ENCODE results near the gene MAD1L1. TPM values are rescaled to one million over a fixed set of nuclear protein-coding genes. Genes with fewer than 3 reads are reported as not detected.

MAD1L1 gene
- total and polyA plus RNA-seq, 4 donors, result 12.8 to 20.7 (median 16.5) TPM

DNA sequence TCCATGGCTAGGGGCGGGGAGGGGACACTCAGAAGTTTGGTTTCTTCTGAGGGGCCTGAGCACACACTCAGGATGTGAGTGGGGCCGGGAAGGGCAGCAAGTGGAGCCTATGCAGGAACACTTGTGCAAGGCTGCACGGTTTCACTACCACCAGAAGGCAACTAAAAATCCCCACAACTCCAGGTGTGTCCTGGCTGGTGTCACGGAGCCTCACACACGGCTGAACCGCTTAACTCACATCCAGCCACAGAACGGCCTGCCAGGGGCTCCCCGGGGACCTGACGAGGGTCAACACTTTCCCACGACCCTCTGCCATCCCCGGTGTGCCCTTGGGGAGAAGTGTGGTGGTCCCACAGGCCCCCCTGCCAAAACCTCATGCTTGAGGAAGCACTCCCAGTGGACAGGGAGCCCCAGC lies 388.8 kb downstream of the MAD1L1 start:
- Histone ChIP-seq H3K4me3 (ENCODE audit: low read depth in 1 of 3, low read length in 3 of 3) (no peak overlapping the region), H3K27me3 (ENCODE audit: control insufficient read depth in 4 of 4, insufficient read depth in 4 of 4, low read length in 3 of 4) (no peaks in the 10 kb centered on the region), H3K9ac (ENCODE audit: low read depth in 1 of 2, low read length in 2 of 2) (no peak overlapping the region), H3K4me1 (ENCODE audit: control insufficient read depth in 4 of 4, insufficient read depth in 4 of 4, low read length in 3 of 4) (peaks cover 3 to 14% (median 9%) of the 10 kb centered on the region in 4 donors), H3K27ac (ENCODE audit: low read depth in 1 of 2, low read length in 2 of 2) (no peak overlapping the region), H3K9me3 (ENCODE audit: control insufficient read depth in 4 of 4, low read length in 3 of 4) (no peaks in the 10 kb centered on the region), H3K36me3 (ENCODE audit: control insufficient read depth in 4 of 4, insufficient read depth in 3 of 4, low read depth in 1 of 4, low read length in 3 of 4) (peaks cover 0 to 2% (median 0%) of the 10 kb centered on the region in 4 donors)
- TF ChIP-seq, protein P1, sequence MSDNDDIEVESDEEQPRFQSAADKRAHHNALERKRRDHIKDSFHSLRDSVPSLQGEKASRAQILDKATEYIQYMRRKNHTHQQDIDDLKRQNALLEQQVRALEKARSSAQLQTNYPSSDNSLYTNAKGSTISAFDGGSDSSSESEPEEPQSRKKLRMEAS (IDR thresholded peaks at IDR 0.05), result no peak
- TF ChIP-seq HNF4G (IDR thresholded peaks at IDR 0.05), result no peak
- no peak for TF ChIP-seq NR2F2 (IDR thresholded peaks at IDR 0.05)
- TF ChIP-seq, protein P2, sequence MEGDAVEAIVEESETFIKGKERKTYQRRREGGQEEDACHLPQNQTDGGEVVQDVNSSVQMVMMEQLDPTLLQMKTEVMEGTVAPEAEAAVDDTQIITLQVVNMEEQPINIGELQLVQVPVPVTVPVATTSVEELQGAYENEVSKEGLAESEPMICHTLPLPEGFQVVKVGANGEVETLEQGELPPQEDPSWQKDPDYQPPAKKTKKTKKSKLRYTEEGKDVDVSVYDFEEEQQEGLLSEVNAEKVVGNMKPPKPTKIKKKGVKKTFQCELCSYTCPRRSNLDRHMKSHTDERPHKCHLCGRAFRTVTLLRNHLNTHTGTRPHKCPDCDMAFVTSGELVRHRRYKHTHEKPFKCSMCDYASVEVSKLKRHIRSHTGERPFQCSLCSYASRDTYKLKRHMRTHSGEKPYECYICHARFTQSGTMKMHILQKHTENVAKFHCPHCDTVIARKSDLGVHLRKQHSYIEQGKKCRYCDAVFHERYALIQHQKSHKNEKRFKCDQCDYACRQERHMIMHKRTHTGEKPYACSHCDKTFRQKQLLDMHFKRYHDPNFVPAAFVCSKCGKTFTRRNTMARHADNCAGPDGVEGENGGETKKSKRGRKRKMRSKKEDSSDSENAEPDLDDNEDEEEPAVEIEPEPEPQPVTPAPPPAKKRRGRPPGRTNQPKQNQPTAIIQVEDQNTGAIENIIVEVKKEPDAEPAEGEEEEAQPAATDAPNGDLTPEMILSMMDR (IDR thresholded peaks at IDR 0.05; ENCODE audit: low read depth, low read length, missing input control), result no peak
- no peak for TF ChIP-seq SP1 (IDR thresholded peaks at IDR 0.05)
- TF ChIP-seq TAF1 (conservative IDR thresholded peaks at IDR 0.05), result no peak
- TF ChIP-seq, protein P3, sequence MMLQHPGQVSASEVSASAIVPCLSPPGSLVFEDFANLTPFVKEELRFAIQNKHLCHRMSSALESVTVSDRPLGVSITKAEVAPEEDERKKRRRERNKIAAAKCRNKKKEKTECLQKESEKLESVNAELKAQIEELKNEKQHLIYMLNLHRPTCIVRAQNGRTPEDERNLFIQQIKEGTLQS (IDR thresholded peaks at IDR 0.05), result no peak
- no peak for TF ChIP-seq FOXA2 (IDR thresholded peaks at IDR 0.05)
- TF ChIP-seq EGR1 (IDR thresholded peaks at IDR 0.05; ENCODE audit: low read depth in 2 of 2), result no peak
- TF ChIP-seq JUND (IDR thresholded peaks at IDR 0.05), result no peak
- TF ChIP-seq FOXA1 (IDR thresholded peaks at IDR 0.05), result no peak
- 88% methylated on average over 11 of the region's 11 CpGs for WGBS
- no peak for DNase-seq (ENCODE audit: low spot score)

DNA sequence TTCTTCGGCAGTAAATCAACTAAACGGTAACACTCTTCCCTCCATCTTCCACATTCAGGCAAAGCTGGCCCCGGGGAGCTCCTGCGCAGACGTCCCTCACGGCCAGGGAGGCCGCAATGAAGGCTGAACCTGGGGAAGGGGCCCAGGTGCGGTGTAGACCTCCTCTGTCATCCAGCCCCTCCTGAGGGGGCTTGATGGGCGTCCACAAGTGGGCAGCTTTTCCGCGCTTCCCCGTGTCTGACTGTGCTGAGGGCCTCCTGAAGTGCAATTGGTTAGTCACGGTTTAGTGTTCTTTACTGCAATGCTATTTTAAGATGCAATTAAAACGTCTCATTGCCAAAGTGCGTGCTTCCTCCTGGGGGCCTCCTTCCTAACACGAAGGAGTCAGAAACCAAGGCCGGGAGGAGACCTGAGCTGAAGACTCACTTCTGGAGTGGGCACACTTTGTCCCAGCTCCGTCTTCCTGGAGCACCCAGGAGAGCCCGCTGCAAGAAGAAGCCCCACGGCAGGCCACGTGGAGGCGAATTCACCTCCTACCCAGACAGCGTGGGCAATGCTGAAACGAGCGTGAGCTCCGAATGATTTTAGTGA lies 389.4 kb downstream of the MAD1L1 start:
- Histone ChIP-seq H3K27me3 (ENCODE audit: control insufficient read depth in 4 of 4, insufficient read depth in 4 of 4, low read length in 3 of 4) (no peaks in the 10 kb centered on the region), H3K9me3 (ENCODE audit: control insufficient read depth in 4 of 4, low read length in 3 of 4) (no peaks in the 10 kb centered on the region), H3K4me1 (ENCODE audit: control insufficient read depth in 4 of 4, insufficient read depth in 4 of 4, low read length in 3 of 4) (peaks cover 3 to 14% (median 9%) of the 10 kb centered on the region in 4 donors), H3K36me3 (ENCODE audit: control insufficient read depth in 4 of 4, insufficient read depth in 3 of 4, low read depth in 1 of 4, low read length in 3 of 4) (peaks cover 0 to 2% (median 0%) of the 10 kb centered on the region in 4 donors), H3K9ac (ENCODE audit: low read depth in 1 of 2, low read length in 2 of 2) (no peak overlapping the region), H3K4me3 (ENCODE audit: low read depth in 1 of 3, low read length in 3 of 3) (no peak overlapping the region), H3K27ac (ENCODE audit: low read depth in 1 of 2, low read length in 2 of 2) (no peak overlapping the region)
- TF ChIP-seq, protein P2 (IDR thresholded peaks at IDR 0.05; ENCODE audit: low read depth, low read length, missing input control), result no peak
- TF ChIP-seq HNF4G (IDR thresholded peaks at IDR 0.05) (no peak), TAF1 (conservative IDR thresholded peaks at IDR 0.05) (no peak), GABPA (IDR thresholded peaks at IDR 0.05 in 1 of 2, conservative IDR thresholded peaks at IDR 0.05 in 1 of 2) (no peak), FOXA1 (IDR thresholded peaks at IDR 0.05) (no peak), NR2F2 (IDR thresholded peaks at IDR 0.05) (no peak), HNF4A (conservative IDR thresholded peaks at IDR 0.05) (no peak), EGR1 (IDR thresholded peaks at IDR 0.05; ENCODE audit: low read depth in 2 of 2) (no peak), FOXA2 (IDR thresholded peaks at IDR 0.05) (no peak), YY1 (IDR thresholded peaks at IDR 0.05) (no peak)
- TF ChIP-seq, protein P4, sequence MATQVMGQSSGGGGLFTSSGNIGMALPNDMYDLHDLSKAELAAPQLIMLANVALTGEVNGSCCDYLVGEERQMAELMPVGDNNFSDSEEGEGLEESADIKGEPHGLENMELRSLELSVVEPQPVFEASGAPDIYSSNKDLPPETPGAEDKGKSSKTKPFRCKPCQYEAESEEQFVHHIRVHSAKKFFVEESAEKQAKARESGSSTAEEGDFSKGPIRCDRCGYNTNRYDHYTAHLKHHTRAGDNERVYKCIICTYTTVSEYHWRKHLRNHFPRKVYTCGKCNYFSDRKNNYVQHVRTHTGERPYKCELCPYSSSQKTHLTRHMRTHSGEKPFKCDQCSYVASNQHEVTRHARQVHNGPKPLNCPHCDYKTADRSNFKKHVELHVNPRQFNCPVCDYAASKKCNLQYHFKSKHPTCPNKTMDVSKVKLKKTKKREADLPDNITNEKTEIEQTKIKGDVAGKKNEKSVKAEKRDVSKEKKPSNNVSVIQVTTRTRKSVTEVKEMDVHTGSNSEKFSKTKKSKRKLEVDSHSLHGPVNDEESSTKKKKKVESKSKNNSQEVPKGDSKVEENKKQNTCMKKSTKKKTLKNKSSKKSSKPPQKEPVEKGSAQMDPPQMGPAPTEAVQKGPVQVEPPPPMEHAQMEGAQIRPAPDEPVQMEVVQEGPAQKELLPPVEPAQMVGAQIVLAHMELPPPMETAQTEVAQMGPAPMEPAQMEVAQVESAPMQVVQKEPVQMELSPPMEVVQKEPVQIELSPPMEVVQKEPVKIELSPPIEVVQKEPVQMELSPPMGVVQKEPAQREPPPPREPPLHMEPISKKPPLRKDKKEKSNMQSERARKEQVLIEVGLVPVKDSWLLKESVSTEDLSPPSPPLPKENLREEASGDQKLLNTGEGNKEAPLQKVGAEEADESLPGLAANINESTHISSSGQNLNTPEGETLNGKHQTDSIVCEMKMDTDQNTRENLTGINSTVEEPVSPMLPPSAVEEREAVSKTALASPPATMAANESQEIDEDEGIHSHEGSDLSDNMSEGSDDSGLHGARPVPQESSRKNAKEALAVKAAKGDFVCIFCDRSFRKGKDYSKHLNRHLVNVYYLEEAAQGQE (IDR thresholded peaks at IDR 0.05), result no peak
- TF ChIP-seq, protein P1 (IDR thresholded peaks at IDR 0.05), result no peak
- TF ChIP-seq, protein P3 (IDR thresholded peaks at IDR 0.05), result no peak
- 92% methylated on average over 26 of the region's 26 CpGs for WGBS
- no peak for DNase-seq (ENCODE audit: low spot score)
